WI38 (cell line): ENCODE results near the gene FNBP1.

Experiments used
- H3K4me3 ChIP-seq: 2 replicates; pipeline ENCODE4 v1.5.1; 2011; ENCODE audit warnings: low read depth, mild to moderate bottlenecking, control low read depth, low read length
- TF ChIP-seq, protein P1 (sequence below): IDR thresholded peaks from 2 replicates; pipeline ENCODE4 v1.5.1; 2012; ENCODE audit warnings: low read depth, mild to moderate bottlenecking, control low read depth, low read length

The FNBP1 gene

DNA sequence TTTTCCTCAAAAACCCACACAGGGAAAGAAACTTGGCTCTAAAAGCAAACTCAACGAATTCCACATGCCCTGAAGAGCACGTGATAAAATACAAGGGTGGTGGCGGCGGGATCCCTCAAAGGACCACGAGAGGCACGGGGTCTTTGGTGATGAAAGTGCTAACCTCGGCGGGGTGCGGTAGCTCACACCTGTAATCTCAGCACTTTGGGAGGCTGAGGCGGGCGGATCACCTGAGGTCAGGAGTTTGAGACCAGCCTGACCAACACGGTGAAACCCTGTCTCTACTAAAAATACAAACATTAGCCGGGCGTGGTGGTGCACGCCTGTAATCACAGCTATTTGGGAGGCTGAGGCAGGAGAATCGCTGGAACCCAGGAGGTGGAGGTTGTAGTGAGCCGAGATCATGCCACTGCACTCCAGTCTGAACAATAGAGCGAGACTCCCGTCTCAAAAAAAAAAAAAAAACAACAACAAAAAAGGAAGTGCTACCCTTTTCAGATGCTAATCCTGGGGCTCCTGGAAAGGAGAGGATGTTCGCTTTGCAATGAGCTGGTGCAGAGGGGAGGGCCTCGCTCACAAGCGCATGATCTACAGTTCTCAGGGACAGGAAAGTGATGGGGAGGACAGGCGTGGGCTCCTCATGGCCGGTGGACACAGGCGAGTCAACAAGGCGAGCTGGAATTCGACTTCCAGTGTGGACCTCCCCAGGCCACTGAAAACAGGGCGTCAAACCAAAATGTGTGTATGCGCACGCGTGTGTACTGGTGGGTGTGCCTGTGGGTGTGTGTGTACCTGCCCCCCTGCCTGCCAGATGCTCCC, 153.7 kb downstream of the FNBP1 start:
- TF ChIP-seq, protein P1, sequence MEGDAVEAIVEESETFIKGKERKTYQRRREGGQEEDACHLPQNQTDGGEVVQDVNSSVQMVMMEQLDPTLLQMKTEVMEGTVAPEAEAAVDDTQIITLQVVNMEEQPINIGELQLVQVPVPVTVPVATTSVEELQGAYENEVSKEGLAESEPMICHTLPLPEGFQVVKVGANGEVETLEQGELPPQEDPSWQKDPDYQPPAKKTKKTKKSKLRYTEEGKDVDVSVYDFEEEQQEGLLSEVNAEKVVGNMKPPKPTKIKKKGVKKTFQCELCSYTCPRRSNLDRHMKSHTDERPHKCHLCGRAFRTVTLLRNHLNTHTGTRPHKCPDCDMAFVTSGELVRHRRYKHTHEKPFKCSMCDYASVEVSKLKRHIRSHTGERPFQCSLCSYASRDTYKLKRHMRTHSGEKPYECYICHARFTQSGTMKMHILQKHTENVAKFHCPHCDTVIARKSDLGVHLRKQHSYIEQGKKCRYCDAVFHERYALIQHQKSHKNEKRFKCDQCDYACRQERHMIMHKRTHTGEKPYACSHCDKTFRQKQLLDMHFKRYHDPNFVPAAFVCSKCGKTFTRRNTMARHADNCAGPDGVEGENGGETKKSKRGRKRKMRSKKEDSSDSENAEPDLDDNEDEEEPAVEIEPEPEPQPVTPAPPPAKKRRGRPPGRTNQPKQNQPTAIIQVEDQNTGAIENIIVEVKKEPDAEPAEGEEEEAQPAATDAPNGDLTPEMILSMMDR, result no peak
- no peak overlapping the region for H3K4me3 ChIP-seq

DNA sequence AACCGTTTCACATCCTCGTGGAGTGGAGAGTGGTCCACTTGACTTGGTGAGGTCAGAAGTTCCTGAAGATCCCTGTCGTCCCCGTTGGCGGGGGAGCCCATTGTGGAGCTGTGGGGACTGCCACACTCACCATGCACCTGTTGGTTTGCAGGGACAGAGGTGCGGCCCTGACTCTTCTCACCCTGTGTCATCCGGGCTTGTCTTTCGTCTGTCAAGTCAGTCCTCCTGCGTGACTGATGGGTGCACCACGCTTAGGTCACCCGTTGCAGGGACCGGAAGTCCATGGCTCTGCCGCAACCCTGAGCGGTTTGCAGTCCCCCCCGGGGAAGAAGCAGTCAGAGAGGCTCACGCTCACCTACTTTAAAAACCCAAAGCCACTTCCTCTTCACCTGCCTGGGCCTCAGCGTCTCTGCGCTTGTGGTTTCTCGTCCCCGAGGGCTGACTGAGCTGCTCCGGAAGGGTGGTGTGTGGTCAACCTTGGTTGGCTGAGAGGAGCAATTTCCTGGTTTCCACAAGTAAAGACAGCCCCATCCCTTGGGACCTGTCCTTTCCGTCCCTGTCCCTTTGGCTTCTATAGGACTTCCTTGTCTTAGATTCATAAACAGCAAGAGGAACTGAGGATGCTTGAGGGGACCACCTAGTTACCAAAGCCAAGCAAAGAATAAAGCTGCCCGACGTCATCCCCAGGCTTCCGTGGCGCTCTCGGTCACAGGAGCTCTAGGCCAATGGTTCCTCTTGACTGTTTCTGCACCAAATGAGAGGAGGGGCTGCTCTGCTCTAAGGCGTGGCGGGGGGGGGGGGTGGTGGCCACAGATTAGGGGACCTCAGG, 154.5 kb downstream of the FNBP1 start:
- H3K4me3 ChIP-seq, result no peak overlapping the region
- TF ChIP-seq, protein P1, result no peak

DNA sequence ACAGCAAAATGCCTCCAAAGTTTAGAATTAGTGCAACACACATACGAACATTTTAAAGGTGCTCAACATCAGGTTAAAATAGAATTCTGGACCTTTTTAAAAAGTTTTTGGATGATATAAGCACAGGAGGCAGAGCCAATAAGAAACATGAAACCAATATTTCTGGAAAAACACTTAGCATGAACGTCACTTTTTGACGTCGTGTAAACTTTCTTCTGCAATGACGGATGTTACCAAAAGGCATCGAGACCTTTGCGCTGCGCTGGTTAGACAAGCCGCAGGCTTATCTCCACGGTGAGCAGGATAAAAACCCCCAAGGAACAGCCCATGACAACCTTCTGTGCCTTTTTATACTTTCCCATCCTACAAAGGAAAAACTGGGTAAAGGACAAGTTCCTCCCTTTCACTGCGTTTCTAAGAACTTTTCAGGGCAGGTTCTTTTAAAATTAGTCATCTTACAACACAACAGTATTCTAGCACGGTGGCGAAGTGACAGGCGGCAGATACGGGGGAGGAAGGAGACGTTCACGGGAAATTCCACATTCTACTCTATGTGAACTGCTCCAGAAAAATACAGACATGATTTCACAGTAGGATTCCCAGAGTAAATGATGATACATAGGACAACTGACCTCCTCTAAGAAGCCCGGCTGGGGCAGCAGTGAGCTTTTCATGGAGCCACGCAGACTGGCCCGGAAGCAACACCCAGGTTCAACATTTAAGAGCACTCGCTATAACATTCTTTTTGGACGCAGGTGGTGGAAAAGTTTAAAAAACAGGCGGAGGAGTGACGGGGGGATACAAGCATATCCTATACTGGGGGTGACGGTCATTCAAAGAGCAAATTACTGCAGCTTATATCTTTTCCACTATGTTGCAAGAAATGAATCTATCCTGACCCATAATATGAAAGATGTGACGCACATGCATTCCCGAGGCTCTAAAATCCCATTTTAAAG, 155.4 kb downstream of the FNBP1 start:
- TF ChIP-seq, protein P1, result peak; percentile 35; the same call in 1 of the 2 replicates
- H3K4me3 ChIP-seq, result no peak overlapping the region

DNA sequence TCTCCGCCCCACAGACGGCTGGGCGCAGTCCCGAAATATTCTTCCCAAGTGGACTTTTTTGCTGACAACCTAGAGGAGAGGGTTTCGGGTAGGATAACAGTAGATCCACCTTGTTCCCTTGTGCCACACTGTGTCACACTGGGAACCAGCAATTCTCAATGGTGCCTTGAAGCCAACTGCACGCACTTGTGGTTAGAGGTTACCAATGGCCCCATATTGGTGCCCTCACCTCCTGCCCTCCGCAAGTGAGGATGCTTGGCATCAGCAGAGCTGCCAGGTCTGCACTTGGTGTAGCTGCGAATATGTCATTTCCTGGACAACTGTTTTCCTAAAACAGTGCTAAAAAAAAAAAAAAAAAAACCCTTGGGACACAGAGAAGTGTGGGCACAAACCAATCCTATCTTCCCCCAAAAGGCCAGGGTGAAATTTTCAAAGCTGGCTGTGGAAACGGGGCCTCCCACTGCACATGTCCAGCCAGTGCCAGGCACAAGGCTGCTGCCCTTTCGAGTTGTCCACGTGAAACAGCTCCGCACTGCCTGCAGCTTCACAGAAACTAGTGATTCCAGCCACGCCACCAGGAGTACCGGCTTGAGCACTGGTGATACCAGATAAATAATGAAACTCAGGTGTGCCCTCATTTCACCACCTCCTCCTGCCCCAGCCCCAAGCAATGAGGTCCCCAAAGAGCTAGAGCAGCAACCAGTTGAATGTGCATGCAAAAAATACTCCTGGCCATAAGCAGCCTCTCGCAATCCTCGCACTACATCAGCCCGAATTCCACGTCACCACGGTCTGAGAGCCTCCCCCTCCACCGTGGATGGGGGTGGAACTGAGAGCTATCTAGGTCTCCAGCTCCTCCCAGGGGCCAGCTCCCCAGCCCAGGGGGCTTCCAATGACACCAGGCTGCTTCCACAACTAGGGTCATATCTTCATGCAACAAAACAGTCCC, 156.5 kb downstream of the FNBP1 start:
- no peak overlapping the region for H3K4me3 ChIP-seq
- TF ChIP-seq, protein P1, result no peak

DNA sequence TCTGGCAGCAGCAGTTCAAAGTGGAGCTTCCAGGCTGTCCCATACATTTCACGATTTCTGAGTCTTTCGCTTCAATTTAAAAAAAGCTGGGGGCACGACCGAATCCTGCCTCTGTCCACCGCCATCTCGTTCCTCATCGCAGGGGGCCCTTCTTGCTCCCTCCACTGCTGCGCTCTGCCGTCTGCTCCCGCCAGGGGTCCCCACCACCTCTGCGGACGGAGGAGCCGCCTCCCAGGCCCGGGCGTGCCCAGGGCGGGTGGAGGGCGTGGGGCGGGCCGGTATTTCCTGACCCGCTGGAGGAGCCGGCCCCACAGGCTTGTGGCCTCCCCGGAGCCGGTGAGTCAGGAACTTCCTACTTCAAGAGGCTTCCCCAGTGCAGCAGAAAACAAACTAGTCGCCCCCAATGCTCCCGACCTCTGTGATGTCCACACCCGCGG, 157.3 kb downstream of the FNBP1 start:
- TF ChIP-seq, protein P1, result peak; percentile 93
- no peak overlapping the region for H3K4me3 ChIP-seq
